GM12878 (cell line): ENCODE measurements around the gene TMEM263. TPM values are rescaled to one million over a fixed set of nuclear protein-coding genes. Genes with fewer than 3 reads are reported as not detected.

Experiments used
- CHD1 ChIP-seq: IDR thresholded peaks from 2 replicates; pipeline ENCODE4 v1.6.1; 2012; ENCODE audit warnings: low read depth, low read length, improper control_type of control experiment
- CHD4 ChIP-seq: fragments of 200-600 bp; sonication (generic); IDR thresholded peaks from 2 replicates; pipeline ENCODE4 v1.6.1; 2016; ENCODE audit warnings: mild to moderate bottlenecking
- CREM ChIP-seq: IDR thresholded peaks from 2 replicates; pipeline ENCODE4 v1.6.1; 2014; ENCODE audit warnings: antibody characterized with exemption, low read depth
- EED ChIP-seq: sonication (generic); IDR thresholded peaks from 2 replicates; pipeline ENCODE4 v1.6.1; 2016; ENCODE audit warnings: antibody characterized with exemption, low read depth
- EGR1 ChIP-seq, 2 experiments: IDR thresholded peaks; 1 replicate in 1 of 2; 2 replicates in 1 of 2; pipeline ENCODE4 v1.6.1; 2011 to 2012; ENCODE audit warnings: low read depth in 2 of 2, low read length in 2 of 2, borderline replicate concordance in 1 of 2, mild to moderate bottlenecking in 1 of 2, moderate library complexity in 1 of 2
- LARP7 ChIP-seq: fragments of 450-650 bp; IDR thresholded peaks from 2 replicates; pipeline ENCODE4 v1.6.1; 2017; ENCODE audit warnings: mild to moderate bottlenecking
- MYB ChIP-seq: fragments of 150-350 bp; IDR thresholded peaks from 2 replicates; pipeline ENCODE4 v1.6.1; 2014; ENCODE audit warnings: mild to moderate bottlenecking, low read depth, low read length, borderline replicate concordance
- NBN ChIP-seq: fragments of 450-650 bp; IDR thresholded peaks from 2 replicates; pipeline ENCODE4 v1.6.1; 2016
- NFXL1 ChIP-seq: fragments of 450-650 bp; IDR thresholded peaks from 2 replicates; pipeline ENCODE4 v1.6.1; 2017; ENCODE audit warnings: antibody characterized with exemption, mild to moderate bottlenecking, borderline replicate concordance
- POLR2A ChIP-seq: IDR thresholded peaks from 2 replicates; pipeline ENCODE4 v1.6.1; 2011; ENCODE audit warnings: low read depth, mild to moderate bottlenecking, low read length
- POLR2AphosphoS2 ChIP-seq: IDR thresholded peaks from 2 replicates; pipeline ENCODE4 v1.6.1; 2011; ENCODE audit warnings: low read depth, mild to moderate bottlenecking, low read length, improper control_type of control experiment, moderate library complexity
- POLR2AphosphoS5 ChIP-seq: IDR thresholded peaks from 2 replicates; pipeline ENCODE4 v1.6.1; 2011; ENCODE audit warnings: mild to moderate bottlenecking, low read length, inconsistent platforms
- SIN3A ChIP-seq: IDR thresholded peaks from 2 replicates; pipeline ENCODE4 v1.6.1; 2012; ENCODE audit warnings: low read depth, low read length, improper control_type of control experiment
- SMARCA5 ChIP-seq: fragments of 450-650 bp; IDR thresholded peaks from 2 replicates; pipeline ENCODE4 v1.6.1; 2017; ENCODE audit warnings: mild to moderate bottlenecking
- SREBF1 ChIP-seq: IDR thresholded peaks from 2 replicates; pipeline ENCODE4 v1.6.1; 2012; ENCODE audit warnings: mild to moderate bottlenecking, low read length
- TAF1 ChIP-seq: IDR thresholded peaks from 2 replicates; pipeline ENCODE4 v1.6.1; 2011; ENCODE audit warnings: mild to moderate bottlenecking, low read depth, low read length, borderline replicate concordance
- ZNF24 ChIP-seq: fragments of 450-650 bp; IDR thresholded peaks from 2 replicates; pipeline ENCODE4 v1.6.1; 2017; ENCODE audit warnings: antibody characterized with exemption, mild to moderate bottlenecking
- ZNF384 ChIP-seq: IDR thresholded peaks from 2 replicates; pipeline ENCODE4 v1.6.1; 2012; ENCODE audit warnings: low read depth, mild to moderate bottlenecking, low read length, improper control_type of control experiment, borderline replicate concordance
- ZNF687 ChIP-seq: fragments of 450-650 bp; IDR thresholded peaks from 2 replicates; pipeline ENCODE4 v1.6.1; 2017; ENCODE audit warnings: mild to moderate bottlenecking, moderate library complexity
- polyA plus RNA-seq, 11 experiments: library from polyadenylated mRNA; depleted of rRNA in 4 of 11; unstranded in 6 of 11; stranded (reverse) in 5 of 11; fragments of >200 nt; fragmentation: Nextera tagmentation in 4 of 11; fragmentation: Illumina TruSeq in 1 of 11; extraction: Ambion mirVana in 4 of 11; extraction: Trizol in 1 of 11; gene quantifications; 1 replicate in 1 of 11; 2 replicates in 10 of 11; pipeline versions ENCODE4 v1.2.1 to v1.2.3, GENCODE V29; 2011 to 2016; ENCODE audit warnings: inconsistent platforms in 2 of 11, missing spikeins in 2 of 11, low read depth in 1 of 11
- total RNA-seq, 4 experiments: library from RNA; depleted of rRNA in 3 of 4; stranded (reverse); fragments of >200 nt in 3 of 4; fragmentation: Illumina TruSeq in 1 of 4; extraction: Trizol in 1 of 4; gene quantifications; 2 replicates each; pipeline versions ENCODE4 v1.2.1 to v1.2.3, GENCODE V29; 2013 to 2021
- TF ChIP-seq, protein P1 (sequence below): fragments of 450-650 bp; IDR thresholded peaks from 2 replicates; pipeline ENCODE4 v1.6.1; 2018; ENCODE audit warnings: mild to moderate bottlenecking, low read depth, moderate library complexity; ENCODE audit not compliant: partially characterized antibody
- TF ChIP-seq, protein P2 (sequence below): fragments of 450-650 bp; IDR thresholded peaks from 2 replicates; pipeline ENCODE4 v1.6.1; 2016; ENCODE audit warnings: mild to moderate bottlenecking
- TF ChIP-seq, protein P3 (sequence below): fragments of 450-650 bp; IDR thresholded peaks from 2 replicates; pipeline ENCODE4 v1.6.1; 2017; ENCODE audit warnings: low read depth, mild to moderate bottlenecking, moderate library complexity

TMEM263 gene
- total and polyA plus RNA-seq, 10 of the 15 experiments (the other 5 are each of a cell fraction or from before 2014, with no cell fraction given): 15.4 to 41.3 (median 27.6) TPM

DNA sequence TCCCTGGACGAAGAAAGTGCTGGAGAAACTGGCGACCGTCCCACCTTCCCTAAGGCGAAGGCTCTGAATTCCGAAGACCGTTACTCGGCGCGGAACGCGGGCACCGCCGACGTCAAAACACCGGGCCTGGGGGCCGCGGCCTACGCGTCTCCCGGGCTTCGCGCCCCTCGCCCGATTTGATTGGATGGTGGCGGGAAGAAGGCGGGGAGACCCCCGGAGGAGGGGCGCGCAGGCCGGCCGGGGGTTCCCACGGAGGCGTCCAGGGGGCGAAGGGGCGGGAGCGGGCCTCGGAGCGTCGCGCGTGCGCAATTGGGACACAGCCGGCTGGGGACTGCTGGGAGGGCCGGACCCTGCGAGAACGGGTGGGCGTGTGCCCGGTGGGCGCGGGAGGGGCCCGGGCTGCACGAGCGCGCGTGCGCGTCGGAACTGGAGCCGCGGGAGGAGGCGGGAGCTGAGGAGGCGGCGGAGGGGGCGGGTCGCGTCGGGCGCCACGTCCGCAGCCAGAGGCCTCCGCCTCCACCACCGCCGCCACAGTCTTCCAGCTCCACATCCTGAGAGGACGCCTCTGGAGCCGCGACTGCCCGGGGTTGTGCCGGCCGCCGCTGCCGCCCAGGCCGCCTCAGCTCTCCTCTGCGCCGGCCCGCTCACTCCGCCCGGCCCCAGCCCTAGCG, at the start of gene TMEM263 (continued):
- TF ChIP-seq MYB (no peak), POLR2AphosphoS2 (peak; percentile 75; the same call in 1 of the 2 replicates), ZNF24 (0 out of 2 replicates have a peak, but pooled peaks have one; percentile 58), CHD4 (no peak), ZNF384 (no peak), SMARCA5 (peak; percentile 81), POLR2AphosphoS5 (peak; percentile 88), TAF1 (peak; percentile 68; the same call in 1 of the 2 replicates), NBN (peak; percentile 72), ZNF687 (peak; percentile 58), LARP7 (peak; percentile 91), SIN3A (0 out of 2 replicates have a peak, but pooled peaks have one; percentile 12), POLR2A (peak; percentile 95), CHD1 (0 out of 2 replicates have a peak, but pooled peaks have one; percentile 58), SREBF1 (no peak), CREM (peak; percentile 4; the same call in 1 of the 2 replicates), EGR1 (IDR thresholded peaks at IDR 0.05; ENCODE audit: borderline replicate concordance in 1 of 2, low read depth in 2 of 2, low read length in 2 of 2) (peak in 1 of 2 experiments; percentile 90; a peak in 2 of 3 replicates), NFXL1 (no peak), EED (0 out of 2 replicates have a peak, but pooled peaks have one; percentile 27)
- TF ChIP-seq, protein P1, sequence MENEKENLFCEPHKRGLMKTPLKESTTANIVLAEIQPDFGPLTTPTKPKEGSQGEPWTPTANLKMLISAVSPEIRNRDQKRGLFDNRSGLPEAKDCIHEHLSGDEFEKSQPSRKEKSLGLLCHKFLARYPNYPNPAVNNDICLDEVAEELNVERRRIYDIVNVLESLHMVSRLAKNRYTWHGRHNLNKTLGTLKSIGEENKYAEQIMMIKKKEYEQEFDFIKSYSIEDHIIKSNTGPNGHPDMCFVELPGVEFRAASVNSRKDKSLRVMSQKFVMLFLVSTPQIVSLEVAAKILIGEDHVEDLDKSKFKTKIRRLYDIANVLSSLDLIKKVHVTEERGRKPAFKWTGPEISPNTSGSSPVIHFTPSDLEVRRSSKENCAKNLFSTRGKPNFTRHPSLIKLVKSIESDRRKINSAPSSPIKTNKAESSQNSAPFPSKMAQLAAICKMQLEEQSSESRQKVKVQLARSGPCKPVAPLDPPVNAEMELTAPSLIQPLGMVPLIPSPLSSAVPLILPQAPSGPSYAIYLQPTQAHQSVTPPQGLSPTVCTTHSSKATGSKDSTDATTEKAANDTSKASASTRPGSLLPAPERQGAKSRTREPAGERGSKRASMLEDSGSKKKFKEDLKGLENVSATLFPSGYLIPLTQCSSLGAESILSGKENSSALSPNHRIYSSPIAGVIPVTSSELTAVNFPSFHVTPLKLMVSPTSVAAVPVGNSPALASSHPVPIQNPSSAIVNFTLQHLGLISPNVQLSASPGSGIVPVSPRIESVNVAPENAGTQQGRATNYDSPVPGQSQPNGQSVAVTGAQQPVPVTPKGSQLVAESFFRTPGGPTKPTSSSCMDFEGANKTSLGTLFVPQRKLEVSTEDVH: no peak
- TF ChIP-seq, protein P2, sequence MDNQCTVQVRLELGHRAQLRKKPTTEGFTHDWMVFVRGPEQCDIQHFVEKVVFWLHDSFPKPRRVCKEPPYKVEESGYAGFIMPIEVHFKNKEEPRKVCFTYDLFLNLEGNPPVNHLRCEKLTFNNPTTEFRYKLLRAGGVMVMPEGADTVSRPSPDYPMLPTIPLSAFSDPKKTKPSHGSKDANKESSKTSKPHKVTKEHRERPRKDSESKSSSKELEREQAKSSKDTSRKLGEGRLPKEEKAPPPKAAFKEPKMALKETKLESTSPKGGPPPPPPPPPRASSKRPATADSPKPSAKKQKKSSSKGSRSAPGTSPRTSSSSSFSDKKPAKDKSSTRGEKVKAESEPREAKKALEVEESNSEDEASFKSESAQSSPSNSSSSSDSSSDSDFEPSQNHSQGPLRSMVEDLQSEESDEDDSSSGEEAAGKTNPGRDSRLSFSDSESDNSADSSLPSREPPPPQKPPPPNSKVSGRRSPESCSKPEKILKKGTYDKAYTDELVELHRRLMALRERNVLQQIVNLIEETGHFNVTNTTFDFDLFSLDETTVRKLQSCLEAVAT: 0 out of 2 replicates have a peak, but pooled peaks have one; percentile 31
- TF ChIP-seq, protein P3, sequence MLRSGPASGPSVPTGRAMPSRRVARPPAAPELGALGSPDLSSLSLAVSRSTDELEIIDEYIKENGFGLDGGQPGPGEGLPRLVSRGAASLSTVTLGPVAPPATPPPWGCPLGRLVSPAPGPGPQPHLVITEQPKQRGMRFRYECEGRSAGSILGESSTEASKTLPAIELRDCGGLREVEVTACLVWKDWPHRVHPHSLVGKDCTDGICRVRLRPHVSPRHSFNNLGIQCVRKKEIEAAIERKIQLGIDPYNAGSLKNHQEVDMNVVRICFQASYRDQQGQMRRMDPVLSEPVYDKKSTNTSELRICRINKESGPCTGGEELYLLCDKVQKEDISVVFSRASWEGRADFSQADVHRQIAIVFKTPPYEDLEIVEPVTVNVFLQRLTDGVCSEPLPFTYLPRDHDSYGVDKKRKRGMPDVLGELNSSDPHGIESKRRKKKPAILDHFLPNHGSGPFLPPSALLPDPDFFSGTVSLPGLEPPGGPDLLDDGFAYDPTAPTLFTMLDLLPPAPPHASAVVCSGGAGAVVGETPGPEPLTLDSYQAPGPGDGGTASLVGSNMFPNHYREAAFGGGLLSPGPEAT: 0 out of 2 replicates have a peak, but pooled peaks have one; percentile 21
